GM11168 (cell line): ENCODE measurements around the gene TM4SF1.

Experiments
- in situ Hi-C: fragments of 300-500 bp; cut with MboI; formaldehyde crosslinking; loops from one replicate; pipeline ENCODE4 v1.12.0; 2022; ENCODE audit warnings: low sequenced_read_pairs; ENCODE audit not compliant: unreplicated experiment

TM4SF1 gene

DNA sequence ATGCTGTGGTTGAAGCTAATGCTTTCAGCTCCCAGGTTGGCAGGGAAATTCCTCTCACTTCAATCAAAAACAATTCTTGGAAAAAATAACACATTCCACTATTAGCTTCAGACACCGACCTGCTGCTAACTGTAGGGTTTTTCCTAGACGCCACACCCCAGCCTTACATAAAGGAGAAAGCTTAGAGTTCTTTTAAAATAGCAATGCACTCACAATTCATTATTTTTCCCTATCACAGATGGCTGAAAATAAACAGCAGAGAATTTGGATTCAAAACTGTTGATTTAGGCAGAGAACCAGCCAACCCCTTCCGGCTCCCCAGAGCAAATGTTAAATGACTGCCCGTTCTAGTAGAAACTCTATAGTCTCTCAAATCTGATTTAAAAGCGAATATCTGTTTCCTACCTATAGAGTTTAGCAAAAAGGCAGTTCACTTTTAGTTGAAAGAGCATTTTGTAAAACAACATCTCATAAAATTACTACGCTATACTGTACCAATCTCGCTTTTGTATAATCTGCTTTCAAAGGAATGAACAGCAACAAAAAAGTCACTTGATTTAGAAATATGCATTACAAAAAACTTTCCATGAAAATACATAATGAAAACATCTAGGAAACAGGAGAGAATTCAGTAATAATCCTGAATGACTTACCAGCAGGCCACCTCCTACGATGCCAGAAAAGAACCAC, 586 bp downstream of the TM4SF1 start:
- in situ Hi-C loops: no loop called here

DNA sequence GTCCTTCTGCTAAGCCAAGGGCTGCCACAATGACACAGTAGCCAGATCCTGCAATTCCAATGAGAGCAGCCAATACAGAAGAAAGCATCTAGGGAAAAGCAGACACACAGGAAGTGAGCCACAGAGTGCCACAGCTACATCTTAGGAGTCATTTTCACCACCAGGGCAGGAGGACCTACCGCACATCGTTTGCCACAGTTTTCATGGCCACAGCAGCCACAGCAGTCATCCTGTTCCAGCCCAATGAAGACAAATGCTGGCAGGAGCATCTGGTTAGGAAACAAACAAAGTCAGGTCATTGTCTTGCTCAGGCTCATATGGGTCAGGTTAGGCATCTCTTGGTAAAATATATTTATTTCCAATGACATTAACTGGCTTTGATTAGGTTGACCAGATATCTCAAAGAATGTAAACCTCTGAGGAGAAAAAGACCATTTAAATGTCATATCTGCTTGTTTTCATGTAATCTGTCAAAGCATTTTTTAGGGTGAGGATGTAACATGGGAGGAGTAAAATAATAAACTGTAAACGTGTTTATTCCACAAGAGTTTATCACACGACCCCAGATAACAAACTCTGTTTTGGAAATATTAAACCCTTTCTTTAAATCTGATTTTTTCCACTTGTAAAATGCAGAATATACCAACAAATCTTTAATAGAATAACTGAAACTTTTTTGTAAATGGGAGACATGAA, 1.8 kb downstream of the TM4SF1 start:
- in situ Hi-C loops: no loop called here

DNA sequence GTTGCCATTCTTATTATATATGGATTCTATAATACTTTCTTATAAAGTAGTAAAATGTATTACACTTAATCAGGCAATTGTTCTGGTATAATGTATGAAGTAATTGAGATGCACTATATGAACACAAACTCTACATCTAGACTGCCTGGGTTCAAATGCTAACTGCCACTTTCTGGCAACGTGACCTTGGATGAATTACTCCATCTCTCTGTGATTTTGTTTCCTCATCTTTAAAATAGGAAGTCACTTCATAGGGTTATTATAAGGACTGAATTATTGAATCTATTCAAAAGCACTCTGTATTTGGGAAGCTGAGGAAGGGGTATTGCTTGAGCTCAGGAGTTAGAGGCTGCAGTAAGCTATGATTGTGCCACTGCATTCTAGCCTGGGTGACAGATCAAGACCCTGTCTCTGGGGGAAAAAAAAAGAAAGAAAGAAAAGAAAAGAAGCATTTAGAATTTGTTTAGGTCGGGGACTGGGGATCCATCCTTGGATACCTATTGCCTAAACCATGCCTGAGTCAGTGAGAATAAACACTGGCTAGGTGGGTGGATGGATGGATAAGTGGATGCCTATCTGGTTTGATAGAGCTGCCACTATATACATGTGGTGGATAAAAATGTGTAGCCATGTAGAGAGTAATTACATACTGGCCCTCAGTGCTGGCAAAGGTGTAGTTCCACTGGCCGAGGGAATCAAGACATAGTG, 2.5 kb downstream of the TM4SF1 start:
- in situ Hi-C loops: no loop called here

DNA sequence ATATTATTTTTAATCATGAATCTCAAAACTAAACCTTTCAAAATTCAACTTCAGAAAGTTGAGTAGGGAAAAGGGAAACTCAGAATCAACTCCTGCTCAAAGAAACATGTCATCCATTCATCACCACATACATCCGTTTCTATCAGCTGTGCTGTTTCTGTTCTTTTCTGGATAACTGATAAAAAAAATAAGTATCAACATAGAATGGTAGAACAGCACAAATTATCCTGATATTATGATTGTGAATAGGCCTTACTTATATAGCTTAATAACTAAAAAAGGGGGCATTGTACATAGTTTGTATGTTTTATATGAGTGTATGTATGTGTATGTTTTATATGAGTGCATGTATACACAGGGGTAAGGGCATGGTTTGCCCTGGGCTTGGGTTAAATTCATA, 3.1 kb downstream of the TM4SF1 start:
- in situ Hi-C loops: no loop called here

DNA sequence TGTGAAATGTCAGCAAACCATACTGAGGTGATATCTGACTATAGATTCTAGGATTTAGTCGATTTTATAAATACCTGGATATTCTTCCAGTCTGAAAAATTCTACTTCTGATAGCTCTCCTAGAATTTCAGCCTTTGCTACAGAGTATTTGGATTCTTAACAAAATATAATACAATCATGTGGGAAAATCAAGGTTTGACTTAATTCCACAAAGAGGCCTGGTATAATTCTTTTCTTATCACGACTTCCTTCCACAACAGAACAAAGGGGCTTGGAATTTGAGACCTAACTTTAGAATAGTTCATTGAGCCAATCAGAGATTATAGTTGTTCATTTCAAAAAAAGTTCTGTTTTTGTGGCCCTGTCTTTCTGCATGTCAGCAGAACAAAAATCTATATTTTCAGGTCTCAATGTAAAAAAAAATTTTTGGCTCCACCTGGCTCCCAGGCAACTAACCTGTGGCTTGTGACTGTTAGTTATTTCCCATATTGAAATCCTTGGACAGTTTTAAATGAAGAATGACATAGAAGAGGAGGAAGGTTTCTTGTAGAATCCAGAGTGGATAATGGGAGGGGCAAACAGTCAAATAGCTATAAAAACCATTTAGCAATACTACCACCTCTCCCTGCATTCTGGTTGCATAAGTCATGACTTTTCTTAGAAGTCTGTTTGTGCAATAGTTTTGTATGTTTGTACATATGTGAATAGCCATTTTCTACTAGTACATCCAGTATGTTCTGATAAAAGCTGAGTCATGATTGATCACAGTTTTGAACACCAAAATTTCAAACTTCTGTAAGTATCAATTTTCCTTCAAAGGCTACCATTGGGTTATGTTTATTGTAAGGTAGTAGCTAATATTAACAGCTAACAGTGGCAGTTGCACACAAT, 4.0 kb downstream of the TM4SF1 start:
- in situ Hi-C loops: no loop called here

DNA sequence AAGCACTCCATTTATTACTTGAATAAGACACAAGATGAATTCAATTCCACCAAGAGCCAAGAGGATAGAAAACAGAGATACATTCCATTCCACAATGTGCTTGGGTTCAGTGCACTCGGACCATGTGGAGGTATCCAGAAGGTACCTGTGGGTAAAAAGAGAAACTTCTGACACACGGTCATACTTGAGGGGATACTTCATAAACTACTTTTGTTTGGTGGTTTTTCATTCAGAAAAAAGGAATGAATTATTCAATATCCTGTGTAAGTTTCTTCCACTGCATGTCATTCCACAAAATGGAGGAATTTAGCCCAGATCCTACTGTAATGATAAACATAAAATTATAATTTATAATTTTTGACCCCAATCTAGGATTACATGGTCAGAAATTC, 5.7 kb downstream of the TM4SF1 start:
- in situ Hi-C loops: no loop called here

DNA sequence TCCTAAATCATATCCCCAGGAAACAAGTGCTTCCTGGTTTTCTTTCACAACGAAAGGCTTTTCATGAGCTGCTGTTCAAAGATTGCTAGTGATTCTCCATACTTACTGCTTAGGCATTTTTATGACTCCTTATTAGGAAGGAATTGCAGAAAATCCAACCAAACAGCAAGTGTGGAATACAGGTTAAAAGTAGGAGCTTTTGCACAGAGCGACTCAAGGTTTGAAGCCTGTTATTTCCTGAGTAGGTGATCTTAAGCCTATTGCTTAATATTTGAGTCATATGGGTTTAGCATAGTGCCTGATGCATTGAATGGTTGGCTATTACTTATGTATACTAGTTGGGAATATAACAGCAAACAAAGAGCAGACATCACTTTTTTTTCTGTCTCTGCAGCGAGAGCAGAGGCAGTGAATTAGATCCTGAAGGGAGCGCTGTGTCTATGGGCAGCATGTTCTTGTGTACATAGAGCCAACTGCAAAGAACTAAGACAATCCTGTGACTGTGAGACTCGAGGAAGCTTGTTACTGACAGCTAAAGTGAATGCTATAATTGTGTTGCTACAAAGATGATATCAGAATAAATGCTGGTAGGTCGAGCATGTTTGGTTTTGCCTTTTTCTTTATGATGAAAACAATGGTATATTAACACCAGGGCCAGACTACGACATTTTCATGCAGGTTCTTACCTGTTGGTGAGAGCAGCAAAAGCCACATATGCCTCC, 6.3 kb downstream of the TM4SF1 start:
- in situ Hi-C loops: no loop called here

DNA sequence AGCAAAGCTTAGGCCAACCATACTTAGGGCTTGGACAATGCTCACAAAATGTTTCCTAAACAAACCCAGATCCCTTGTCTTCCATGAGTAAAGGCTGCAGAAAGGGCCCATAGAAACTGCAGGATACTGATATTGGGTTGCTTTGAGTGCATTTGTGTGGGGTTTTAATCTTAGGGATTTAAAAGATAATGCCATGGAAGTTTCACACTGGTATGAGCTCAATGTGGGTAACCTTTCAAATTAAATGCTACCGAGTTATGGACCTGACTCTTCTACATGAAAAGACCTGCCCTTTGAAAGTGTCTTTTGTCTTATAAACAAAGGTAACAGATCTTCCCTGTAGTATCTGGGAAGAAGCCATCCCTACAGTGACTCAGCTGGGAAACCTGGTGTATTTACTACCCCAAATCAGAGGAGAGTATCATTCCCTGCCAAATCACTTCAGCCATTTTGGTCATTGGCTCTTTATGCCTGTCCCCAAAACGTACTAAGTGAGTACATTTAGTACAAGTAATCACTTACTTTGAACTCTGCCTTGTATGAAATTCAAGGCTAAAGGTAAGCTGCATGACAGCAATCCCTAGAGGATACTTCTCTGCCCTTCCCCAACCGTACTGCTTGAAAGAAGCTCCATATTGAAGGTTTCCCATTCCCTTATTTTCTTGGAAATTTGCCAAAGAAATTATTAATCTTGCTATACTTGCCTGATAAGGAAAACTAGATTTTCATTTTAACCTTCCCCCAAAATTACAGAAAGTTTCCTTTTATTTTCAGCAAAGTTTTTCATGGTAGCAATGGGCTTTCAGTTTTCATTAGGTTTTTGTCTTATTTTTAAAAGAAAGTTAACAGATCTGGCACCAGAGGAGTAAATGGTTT, 7.2 kb downstream of the TM4SF1 start:
- in situ Hi-C loops: no loop called here

DNA sequence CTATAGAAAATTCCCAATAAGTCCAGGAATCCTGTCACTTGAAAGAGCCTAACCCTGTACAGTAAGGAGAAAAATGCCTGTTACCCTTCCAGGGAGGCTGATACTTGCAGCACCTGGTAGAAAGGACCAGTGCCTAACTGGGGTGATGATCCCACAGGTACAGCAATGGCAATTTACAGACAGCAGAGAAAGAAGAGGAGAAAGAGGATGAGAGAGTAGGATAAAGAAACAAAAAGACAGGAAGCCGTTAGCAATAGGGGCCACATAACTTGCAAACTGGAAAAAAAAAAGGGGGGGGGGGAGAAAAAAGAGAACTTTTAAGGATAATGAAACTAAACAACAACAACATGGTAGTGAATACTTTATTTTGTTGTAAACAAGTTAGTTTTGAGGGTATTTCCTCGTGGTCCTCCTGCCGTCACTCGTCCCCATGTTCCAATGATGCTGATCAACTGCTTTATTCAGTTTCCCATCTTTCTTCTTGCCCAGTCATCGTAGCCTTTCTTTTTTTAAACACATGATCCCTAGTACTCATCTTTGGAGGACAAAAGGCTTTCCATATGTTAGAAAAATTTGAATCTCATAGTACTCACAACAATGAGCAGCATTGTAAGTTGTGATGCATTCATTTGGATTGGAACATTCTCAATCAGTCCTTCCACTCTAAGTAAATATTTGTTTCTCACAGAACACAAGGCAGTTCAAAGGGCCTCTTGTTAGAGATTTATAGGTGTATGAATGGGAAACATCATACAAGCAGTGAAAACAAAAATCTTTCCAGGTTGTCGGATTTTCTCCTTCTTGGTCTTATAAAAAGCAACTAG, 8.6 kb downstream of the TM4SF1 start:
- in situ Hi-C loops: no loop called here

DNA sequence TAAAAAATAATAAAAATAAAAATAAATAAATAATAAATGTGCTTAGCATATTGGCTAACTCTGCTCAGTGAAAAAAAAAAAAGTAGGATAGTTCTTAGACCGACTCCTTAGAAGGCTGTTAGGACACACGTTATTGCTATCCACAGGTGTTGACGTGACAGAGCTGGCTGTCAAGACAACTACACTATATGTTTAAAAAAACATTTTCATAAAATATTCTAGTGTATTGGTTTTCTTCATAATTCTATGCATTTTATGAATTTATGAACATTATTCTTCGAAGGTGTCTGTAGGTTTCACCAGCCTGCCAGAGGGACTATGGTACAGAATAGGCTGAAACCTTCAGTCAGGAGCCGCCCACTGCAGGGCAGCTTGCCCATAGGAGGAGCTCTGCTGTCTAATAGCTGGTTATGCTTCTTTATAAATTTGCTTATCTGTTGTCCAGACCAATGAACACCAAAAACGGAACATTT, 9.2 kb downstream of the TM4SF1 start:
- in situ Hi-C loops: no loop called here

DNA sequence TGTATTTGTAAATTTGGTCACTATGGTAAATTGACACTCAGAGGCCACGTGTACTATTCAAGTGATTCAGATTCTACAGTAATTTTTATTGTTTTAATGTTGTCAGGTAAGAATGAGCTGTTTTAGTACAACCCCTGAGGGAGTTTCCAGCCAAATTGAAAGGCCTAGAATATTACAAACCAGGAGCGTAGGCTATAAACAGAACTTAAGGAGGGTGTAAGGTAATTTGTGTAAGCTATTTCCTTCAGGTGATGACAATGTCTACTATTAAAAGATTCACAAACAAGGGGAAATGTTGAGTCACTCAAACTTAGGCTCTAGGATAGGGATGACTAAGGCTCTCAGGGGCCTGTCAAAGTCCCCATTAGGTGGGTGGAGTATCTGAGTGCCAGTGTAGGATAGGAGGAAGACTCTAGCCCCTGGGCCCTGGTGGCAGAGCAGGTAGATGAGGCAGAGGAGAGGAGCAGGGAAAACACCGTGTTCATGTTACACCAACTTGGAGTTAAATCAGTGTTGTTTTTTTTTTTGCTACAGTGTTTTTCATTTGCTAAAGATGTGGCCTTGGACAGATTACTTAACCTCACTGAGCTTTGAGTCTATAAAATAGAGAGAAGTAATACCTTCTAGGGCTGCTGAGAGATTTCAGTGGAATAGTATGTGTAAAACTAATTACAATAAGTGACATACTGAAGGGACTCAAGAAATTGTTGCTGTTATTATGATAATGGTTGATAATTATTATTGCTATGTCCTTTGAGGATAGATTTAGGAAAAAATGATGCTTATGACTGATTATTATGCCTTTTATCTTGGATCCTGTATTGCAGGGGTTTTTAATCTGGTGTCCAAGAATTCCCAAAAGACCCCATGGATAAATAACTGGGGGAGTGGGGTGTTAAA, 10.3 kb downstream of the TM4SF1 start:
- in situ Hi-C loops: no loop called here

DNA sequence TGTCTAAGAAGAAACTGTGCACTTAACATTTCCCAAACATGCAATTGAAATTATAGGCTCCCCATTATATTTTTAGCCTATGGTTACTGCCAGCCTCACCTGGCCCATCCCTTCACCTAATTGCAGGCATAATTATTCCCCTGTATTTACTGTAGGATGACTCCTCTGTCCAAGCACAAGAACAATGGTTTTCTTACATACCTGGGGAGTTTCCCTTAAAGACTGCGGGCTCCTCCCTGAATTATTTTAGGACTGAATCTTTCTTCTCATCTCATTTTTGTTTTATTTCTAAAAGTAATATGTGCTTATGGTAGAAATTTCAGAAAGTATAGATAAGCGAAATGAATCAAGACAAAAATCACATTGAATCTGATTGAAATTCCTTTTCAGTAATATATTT, 11.4 kb downstream of the TM4SF1 start:
- in situ Hi-C loops: no loop called here

DNA sequence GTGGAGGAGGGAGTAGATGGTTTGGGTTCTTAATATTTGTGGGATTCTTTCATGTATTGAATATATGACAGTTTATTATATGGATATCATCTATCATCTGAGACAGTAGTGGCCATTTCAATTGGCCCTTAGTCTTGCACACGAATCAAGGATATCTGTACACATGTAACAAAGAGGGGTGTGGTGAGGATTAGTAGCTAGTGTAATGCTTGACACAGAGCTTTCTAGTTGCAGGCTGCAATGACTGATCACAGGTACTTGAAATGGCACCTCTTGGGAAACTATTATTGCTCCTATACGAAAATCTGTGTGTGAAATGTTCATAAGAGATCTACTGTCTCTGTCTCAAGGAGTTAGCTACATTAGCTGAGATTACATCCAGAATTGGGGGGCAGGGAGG, 12.8 kb downstream of the TM4SF1 start:
- in situ Hi-C loops: no loop called here

DNA sequence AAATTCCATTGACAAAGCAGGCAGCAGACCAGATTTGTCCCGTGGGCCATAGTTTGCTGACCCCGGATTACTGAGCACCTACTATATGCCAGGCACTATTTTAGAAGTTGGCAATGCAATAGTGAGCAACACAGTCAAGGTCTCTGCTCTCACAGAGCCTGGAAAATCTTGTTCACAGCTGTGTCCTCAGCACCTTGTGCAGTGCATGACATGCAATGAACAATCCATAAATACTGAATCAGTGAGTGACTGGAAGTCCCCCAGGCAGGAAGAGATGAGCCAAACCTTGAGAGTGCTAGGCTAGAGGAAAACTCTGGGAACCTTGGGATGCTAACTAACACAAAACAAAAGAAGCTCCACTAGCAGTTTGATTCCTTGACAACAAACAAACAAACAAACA, 14.4 kb downstream of the TM4SF1 start:
- in situ Hi-C loops: no loop called here

DNA sequence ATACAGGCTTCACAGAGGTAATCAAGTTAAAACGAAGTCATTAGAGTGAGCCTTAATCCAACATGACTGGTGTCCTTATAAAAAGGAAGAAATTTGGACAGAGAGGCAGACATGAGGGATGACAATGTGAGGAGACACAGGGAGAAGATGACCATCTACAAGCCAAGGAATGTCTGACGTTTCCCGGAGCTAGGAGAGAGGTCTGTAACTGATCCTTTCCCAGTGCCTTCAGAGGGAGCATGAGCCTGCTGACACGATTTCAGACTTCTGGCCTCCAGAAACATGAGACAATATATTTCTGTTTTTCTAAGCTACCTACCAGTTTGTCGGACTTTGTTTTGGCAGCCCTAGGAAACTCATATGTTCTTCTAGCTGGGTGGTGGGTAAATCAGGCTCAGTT, 15.1 kb downstream of the TM4SF1 start:
- in situ Hi-C loops: no loop called here

DNA sequence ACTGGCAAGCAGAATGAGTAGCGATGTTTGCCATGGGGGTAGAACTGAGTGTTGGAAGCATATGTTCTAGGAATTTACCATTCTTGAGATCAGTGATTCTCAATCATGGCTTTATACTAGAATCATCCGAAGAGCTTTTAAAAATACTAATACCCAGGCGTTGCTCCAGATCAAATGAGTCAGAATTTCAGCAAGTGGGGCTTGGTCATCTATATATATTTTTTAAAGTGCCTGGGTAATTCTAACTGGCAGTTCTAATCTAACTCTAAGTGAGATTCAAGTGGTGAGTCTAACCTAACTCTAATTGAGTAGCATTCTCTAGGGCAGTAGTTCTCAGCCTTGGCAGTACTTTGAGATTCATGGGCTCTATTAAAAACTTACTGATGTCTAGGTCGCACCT, 20.8 kb downstream of the TM4SF1 start:
- in situ Hi-C loops: no loop called here

DNA sequence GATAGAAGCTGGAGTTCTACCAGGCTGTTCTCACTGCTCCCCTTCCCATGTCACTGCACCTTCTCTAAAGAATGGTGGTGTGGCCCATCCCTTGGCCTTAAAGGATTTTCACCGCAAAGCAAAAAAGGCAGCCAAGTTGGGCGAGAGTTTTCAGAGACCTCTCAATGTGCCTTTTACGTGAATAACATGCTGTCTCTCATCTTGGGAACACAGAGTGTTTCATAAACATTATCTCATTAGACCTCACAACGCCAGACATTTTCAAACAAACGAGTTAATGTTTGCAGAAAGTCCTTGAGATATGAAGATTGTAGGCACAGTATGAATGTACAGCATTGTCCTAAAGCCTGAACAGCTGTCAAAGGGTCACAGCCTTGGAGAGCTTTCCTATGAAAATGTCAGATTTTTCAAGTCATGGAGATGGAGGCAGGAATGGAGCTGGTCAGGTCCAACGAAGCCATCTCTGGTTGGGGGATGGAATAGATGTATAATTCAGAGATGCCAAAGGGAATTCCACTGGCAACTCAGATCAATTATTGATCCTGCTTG, 21.3 kb downstream of the TM4SF1 start:
- in situ Hi-C loops: no loop called here
